Spleen (tissue), 7 donors: Measurements from ENCODE around the gene TNFAIP1.

Source experiments
- POLR2A ChIP-seq, 3 donors: fragments of 450-650 bp; IDR thresholded peaks; one replicate each; pipeline ENCODE4 v1.5.1; 2017; ENCODE audit warnings: antibody characterized with exemption in 3 of 3, mild to moderate bottlenecking in 1 of 3
- POLR2AphosphoS5 ChIP-seq, 3 donors: sonication (generic); formaldehyde crosslinking; IDR thresholded peaks; one replicate each; pipeline ENCODE4 v1.5.1; 2017; ENCODE audit warnings: antibody characterized with exemption in 3 of 3
- TF ChIP-seq, protein P1 (sequence below), 11 experiments: fragments of 200-600 bp in 7 of 11; fragments of 450-650 bp in 4 of 11; sonication (generic) in 4 of 11; IDR thresholded peaks in 8 of 11; conservative IDR thresholded peaks in 3 of 11; 1 replicate in 7 of 11; 2 replicates in 4 of 11; pipeline versions ENCODE4 v1.4.0 to v1.8.0; 2016 to 2021; ENCODE audit warnings: antibody characterized with exemption in 11 of 11, inconsistent platforms in 4 of 11, mild to moderate bottlenecking in 1 of 11
- donor health status: DM: no; HTN: no; CAD: no; lungs with moderate emphysema.
- donor health status: DM: no; HTN: no; CAD: no.
- donor health status: DM: no; HTN: no; CAD: no.

DNA sequence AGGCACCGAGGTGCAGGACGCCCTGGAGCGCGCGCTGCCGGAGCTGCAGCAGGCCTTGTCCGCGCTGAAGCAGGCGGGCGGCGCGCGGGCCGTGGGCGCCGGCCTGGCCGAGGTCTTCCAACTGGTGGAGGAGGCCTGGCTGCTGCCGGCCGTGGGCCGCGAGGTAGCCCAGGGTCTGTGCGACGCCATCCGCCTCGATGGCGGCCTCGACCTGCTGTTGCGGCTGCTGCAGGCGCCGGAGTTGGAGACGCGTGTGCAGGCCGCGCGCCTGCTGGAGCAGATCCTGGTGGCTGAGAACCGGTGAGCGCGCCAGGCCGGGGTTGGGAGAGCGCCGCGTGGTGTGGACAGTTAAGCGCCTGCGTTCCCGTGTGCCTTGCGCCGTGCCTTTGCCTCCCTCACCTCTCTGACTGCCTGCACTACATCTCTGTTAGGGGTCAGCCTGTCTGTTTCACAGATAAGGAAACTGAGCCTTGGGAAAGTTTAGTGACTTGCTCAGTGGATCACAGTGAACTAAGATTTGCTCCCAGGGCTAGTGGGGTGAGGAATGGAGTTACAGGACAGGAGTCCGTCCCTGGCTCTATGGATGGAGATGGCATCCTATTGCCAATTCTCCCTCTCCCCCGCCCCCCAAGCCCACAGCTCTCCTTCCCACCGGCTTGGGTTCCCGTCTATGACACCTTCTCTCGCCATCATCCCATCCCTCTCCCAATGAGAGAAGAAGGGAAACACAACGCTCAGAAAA lies 36.8 kb downstream of the TNFAIP1 start:
- TF ChIP-seq POLR2AphosphoS5 (IDR thresholded peaks at IDR 0.05) (peak in 1 of 3 donors; percentile 43), POLR2A (IDR thresholded peaks at IDR 0.05) (no peak)
- TF ChIP-seq, protein P1, sequence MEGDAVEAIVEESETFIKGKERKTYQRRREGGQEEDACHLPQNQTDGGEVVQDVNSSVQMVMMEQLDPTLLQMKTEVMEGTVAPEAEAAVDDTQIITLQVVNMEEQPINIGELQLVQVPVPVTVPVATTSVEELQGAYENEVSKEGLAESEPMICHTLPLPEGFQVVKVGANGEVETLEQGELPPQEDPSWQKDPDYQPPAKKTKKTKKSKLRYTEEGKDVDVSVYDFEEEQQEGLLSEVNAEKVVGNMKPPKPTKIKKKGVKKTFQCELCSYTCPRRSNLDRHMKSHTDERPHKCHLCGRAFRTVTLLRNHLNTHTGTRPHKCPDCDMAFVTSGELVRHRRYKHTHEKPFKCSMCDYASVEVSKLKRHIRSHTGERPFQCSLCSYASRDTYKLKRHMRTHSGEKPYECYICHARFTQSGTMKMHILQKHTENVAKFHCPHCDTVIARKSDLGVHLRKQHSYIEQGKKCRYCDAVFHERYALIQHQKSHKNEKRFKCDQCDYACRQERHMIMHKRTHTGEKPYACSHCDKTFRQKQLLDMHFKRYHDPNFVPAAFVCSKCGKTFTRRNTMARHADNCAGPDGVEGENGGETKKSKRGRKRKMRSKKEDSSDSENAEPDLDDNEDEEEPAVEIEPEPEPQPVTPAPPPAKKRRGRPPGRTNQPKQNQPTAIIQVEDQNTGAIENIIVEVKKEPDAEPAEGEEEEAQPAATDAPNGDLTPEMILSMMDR (IDR thresholded peaks at IDR 0.05 in 8 of 11, conservative IDR thresholded peaks at IDR 0.05 in 3 of 11) = no peak
